Measurements from ENCODE around the gene ATXN10.
"Not testable (repeated sequence)": the region's sequence is repeated elsewhere in the genome, so short reads cannot be mapped to it uniquely, and the experiment has no call there.

ATXN10 gene, protein sequence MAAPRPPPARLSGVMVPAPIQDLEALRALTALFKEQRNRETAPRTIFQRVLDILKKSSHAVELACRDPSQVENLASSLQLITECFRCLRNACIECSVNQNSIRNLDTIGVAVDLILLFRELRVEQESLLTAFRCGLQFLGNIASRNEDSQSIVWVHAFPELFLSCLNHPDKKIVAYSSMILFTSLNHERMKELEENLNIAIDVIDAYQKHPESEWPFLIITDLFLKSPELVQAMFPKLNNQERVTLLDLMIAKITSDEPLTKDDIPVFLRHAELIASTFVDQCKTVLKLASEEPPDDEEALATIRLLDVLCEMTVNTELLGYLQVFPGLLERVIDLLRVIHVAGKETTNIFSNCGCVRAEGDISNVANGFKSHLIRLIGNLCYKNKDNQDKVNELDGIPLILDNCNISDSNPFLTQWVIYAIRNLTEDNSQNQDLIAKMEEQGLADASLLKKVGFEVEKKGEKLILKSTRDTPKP

DNA sequence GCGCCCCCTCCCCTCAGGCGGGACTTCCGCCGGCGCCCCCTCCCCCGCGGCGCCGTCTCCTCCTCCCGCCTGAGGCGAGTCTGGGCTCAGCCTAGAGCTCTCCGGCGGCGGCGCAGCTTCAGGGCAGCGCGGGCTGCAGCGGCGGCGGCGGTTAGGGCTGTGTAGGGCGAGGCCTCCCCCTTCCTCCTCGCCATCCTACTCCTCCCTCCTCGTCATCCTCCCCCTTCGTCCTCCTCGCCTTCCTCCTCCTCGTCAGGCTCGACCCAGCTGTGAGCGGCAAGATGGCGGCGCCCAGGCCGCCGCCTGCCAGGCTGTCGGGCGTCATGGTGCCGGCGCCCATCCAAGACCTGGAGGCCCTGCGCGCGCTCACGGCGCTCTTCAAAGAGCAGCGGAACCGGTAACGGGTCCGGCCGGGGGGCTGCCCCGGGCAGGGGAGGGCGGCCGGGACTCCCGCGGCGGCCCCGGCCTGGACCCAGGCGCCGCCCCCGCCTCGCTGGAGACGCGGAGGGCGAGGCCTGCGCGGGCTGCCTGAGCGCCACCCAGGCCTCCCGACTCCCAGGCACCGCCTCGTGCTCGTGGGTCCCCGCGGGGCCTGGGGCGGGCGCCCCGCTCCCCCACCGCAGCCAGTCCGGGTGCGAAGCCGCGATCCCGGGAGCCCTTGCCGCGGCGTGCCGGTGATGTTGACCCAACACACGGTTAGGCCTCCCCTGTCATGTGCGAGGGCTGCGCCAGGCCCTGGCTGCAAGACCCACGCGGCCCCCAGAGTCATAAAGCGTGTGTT lies at the start of gene ATXN10:
TSS of gene ATXN10 (plus strand) at position 52 of the 781 bp plus-strand sequence. CDS start at position 282, 230 bp downstream.
- peak; percentile 70 to 84 for DNase-seq

DNA sequence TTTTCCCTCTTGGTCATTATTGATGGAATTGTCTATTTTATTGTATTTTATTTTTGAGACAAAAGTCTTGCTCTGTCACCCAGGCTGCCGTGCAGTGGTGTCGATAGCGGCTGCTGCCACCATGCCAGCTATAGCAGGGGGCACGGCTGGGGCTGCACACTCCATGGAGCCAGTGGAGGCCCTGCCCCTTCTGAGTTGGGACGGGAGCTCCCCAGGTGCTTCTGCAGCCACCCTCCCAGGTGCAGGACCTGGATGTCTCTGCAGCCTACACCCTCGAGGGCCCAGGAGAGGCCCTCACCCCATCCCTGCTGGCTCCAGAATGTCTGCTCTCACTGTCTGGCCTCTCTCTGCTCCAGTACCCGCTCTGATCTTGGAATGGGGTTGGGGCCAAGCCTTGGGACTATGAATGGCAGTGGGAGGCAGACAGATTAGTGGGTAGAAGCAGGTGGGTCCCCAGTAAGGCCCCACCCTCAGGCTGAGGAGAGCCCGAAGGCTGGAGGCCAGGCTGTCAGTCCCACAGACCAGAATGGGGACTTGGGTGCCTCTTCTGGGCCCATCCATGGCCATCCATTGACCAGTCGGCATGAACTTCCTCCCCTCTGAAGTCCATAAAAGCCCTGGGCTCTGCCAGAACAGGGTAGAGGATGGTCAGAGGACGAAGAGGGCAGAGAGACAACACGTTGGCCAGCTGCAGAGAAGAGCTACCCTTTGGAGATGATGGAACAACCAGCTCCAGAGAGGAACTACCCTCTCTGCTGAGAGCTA lies 49.6 kb upstream of the ATXN10 start:
- DNase-seq = no peak

DNA sequence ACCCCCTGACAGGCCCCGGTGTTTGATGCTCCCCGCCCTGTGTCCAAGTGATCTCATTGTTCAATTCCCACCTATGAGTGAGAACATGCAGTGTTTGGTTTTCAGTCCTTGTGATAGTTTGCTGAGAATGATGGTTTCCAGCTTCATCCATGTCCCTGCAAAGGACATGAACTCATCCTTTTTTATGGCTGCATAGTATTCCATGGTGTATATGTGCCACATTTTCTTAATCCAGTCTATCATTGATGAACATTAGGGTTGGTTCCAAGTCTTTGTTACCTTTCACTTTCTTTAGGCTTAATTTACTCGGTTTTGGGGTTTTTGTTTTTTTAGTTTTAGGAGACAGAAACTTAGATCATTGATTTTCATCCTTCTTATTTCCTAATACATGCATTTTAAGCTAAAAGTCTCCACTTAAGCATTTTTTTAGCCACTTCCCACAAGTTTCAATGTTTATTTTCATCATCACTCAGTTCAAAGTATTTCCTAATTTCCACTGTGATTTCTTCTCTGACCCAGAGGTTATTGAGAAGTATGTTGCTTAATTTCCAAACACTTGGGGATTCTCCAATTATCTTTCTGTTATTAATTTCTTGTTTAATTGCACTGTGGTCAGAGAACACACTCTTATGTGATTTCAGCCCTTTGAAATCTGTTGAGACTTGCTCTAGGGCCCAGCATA lies 48.0 kb upstream of the ATXN10 start:
- DNase-seq = not testable (repeated sequence)

DNA sequence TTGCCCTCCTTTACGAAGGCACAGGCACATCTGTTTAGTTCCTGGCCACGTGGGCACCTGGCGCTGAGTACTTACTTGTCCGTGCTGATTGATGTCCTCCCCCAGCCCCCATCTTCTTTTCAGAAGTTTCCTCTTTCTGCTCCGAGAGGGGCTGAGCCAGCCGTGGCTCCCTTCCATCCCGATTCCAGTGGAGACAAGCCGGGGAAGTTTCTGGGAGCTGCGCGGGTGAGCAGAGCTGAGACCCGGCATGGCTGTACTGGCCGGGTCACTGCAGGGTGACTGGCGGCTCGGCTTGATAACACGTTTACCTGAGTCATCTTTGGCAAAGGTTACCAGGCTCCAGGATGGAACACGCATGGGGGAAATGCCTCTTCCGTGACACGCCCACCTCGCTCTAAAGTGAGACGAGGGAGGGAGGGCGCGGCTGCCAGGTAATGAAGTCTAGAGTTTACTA lies 45.4 kb upstream of the ATXN10 start:
- no peak for DNase-seq

DNA sequence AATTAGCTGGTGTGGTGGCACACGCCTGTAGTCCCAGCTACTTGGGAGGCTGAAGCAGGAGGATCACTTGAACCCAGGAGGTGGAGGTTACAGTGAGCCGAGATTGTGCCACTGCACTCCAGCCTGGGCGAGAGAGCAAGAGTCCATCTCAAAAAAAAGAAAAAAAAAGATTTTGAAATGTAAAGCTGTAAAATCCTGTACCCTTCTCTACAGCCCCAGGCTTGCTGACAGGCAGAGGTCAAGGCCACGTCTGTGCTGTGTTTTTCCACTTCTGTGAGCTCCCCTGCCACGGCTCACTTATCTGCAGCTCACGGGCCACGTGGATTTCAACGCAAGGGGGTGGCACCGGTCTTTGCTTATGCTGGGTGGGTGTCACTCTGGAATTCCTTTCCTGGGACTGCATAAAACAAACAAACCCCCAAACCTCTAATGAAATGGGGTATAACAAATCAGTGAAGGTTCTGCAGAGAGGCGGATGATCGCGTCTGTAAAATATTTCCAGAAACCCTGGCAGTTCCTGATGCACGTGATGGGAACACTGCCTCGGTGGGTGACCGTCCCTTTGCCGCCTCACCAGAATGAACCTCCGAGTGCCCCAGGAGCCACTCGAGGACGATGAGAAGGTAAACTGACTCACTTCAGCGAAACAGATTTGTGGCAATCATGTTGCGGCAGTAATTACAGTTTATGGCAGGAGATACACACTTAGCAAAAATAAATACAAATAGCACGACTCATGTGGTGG lies 44.0 kb upstream of the ATXN10 start:
- no peak for DNase-seq

DNA sequence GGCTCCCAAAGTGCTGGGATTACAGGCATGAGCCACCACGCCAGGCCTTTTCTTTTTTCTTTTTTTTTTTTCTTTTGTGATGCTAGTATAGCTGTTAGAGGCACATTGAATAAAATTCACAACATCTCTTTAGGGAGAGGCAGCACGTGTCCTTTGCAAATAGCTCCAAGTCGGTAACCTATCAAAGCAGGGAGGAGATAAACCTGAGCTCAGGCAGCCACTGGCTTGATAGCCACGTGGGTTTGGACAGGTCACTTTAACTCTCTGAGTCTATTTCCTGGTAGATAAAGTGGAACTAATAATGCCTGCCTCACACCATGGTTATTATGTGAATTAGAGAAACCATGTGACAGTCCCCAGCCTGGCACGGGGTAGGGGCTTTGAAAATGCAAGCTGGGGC lies 43.1 kb upstream of the ATXN10 start:
- DNase-seq = no peak

DNA sequence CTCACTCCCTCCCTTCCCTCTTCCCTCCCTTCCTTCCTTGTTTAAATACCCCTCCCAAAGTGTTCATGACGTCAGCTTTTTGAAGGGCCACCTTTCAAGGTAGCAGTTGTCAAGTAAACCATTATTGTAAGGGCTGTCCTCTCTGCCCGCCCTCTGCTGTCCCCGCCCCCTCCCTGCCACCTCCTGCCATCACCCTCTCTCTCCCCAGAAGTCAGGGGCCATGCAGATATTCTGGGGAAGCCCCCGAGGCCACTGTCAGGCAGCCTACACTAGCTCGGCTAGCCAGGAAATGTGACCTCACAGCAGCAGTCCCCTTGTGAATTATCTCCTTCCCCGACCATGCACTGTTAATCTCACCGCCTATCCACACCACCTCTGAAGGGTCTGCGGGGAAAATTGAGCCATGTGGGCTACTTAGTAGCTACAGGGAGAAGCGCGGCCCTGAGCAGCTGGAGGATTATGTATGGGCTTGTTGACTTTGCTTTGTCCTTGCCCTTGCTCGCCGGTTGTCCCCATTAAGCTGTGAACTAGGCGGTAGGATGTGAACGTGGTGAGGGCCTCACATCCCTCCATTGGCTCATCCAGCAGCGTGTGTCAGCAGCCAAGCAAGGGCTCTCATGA lies 42.1 kb upstream of the ATXN10 start:
- no peak for DNase-seq

DNA sequence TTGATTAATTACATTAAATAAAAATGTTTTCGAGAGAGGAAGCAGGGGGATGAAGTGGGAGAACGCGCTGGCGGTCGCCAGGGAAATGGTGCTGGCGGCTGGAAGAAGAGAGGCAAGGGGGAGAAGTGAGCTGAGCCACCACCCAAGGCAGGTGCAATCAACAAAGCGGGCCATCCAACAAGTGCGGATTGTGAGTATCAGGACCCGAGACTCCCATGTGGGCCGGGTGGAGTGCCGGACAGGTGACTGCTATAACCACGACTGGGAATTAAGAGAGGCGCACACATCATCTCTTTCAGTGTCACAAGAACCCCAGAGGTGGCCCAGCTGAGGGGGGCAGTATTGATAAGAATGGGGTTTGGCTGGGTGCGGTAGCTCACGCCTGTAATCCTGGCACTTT lies 41.2 kb upstream of the ATXN10 start:
- no peak for DNase-seq

DNA sequence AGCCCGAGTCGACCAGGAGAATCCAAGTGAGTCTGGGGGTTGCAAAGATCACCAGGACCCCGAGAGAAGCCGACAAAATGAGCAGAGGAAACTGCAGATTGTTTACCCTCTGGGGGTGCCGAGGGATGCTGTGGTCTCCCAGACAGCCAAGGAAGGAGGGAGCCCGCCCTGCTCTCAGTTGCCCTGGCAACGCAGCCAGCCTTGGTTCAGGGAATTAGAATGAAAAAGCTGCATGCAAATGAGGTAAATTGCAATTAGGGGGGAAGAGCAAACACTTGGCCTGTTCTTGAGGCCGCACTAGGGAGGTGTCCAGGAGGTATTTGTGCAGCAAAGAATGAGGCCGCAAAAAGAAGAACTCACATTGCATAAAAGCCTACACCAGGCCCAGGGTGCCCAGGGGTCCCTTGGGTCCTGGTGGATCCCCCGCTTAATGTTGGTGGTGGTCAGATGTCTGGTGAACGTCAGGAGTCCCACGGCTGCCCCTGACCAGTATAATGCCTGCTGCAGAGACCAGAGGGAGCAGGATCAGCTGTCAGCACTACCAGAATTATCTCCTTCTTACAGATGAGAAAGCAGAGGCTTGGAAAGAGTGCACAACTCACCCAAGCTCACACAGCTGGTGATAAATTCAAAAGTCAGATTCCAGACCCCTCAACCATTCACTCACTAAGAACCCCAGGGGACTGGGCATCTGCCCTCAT lies 40.3 kb upstream of the ATXN10 start:
- DNase-seq = peak in 1 of 2 donors; percentile 17

DNA sequence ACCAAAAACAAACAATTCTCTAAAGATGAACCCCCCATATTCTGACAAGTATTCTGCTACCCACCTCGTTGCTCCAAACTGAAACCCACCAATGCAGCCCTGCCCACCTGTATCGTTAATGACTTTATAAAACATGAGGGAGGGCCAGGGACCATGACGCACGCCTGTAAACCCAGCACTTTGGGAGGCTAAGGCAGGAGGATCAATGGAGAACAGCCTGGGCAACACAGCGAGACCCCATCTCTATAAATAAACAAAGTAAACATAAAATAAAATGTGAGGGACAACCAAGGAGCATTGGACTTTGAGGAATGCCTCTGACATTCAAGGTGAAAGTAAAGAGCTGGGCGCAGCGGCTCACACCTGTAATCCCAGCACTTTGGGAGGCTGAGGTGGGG lies 39.8 kb upstream of the ATXN10 start:
- no peak for DNase-seq

DNA sequence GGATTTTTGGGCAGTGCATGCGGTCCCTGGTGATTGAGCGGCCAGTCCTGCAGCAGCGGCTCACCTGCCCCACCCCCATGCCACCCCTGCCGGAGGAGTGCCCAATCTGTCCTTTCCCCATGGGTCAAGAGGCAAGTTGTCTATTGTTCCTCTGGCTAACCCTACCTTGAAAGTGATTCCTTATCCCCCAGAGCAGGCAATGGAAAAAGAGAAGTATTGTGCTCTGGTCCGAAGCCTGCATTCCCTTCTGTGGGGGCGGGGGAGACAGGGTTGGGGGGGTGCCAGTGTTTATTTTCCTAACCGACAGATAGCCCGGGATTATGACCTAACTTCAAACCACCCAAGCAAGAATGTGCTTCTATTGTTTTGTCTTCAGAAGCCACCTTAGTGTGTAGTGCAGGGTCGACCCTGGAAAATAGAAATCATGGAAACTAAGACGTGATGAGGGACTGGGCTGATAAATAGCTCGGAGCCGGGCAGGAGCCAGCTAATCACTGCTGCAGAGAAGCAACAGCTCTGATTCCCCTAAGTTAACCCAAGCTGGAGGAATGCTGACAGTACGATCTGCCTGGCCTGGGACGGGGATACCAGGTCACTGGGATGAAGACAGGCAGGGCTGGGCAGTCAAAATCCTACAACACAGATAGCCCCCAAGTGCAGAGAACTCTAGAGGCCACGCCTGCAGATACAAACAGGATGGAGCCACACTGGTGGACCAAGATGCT lies 38.7 kb upstream of the ATXN10 start:
- no peak for DNase-seq

DNA sequence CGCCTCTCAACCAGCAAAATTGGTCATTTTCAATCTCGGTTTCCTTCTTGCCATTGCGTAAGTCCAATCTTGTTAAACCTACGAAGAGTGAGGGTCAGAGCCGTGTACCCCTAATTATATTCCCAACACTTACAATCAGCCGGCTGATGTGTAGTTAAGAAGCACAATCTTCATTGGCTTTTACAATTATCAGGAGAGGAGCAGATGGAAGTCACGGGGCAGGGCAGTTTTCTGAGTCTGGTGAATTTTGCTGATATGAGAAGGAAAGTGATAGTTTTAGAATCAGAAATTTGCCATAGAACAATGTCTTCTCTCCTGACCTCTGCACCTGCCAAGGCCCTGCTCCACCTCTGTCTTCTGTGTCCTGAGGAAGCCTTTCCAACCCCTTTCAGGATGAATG lies 35.0 kb upstream of the ATXN10 start:
- DNase-seq = no peak

DNA sequence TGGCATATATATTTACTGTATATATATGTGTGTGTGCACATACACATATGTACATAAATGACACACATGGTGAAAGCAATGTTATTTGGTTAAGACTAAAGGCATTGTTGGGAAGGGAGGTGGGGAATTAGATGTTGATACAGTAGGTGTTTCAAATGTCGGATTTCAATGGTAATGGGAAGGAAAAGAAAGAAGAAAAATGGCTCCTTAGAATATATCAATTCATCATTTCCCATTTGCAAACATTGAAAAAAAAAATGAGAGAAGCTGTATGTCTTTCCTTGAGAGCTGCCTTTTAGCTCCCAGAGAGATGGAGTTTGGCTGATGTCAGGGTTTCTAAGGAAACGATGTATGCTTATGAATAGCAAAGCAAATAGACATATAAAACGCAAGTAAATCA lies 33.4 kb upstream of the ATXN10 start:
- DNase-seq = no peak

DNA sequence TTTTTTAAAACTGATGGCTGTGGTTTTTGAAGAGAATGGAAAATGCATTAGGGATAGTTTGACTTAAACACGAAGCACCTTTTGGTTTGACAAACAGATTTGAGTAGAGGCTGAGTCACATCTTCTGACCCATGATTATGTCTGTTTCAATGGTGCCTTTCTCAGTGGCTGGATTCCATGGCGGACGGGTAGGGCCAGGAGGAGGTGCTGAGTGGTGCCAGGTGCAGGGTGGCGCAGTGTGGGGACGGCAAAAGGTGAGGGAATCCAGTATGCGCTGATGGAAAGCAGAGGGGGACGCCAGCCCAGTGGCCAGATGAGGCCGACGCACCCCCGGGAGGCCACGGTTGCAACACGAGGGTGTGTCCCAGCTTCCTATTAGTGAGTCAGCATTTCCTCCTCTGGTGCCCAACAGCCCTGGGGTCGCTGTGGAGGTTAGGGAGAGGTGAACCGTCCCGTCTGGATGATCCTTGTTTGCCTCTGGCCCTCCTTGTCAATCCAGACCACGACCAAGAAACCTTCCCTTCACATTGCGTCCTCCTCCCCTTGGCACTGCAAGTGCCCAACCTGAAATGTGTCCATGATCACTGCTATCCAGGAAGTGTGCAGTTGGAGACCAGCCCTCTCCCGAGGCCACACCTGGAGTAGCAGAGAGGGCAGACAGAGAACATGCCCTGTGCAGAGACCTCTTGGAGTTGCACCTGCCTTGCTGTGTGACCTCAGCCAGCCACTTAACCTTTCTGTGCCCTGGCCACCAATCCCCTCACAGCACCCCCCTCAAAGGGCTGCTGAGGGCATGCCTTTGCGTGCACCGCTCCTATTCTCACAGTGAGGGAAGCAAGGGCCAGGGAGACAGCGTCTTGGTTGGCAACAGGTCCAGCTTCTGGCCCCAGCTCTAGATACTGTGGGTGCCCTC lies 32.5 kb upstream of the ATXN10 start:
- DNase-seq = no peak

DNA sequence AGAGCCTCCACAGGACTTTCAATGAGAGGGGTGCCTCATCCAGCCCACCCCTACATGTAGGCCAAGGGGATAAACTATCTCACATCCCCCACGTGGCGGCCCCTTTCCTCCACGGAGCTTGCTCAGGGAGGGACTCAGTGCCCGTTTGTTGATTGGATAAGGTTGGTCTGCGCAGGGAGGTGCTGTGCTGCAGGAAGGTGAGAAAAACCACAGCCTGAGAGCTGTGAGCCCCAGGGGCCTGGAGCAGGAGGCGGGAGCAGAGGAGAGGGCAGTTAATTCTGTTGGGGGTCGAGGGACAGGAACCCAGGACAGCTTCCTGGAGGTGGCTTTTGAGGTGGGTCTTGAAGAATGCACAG lies 31.9 kb upstream of the ATXN10 start:
- DNase-seq = no peak

DNA sequence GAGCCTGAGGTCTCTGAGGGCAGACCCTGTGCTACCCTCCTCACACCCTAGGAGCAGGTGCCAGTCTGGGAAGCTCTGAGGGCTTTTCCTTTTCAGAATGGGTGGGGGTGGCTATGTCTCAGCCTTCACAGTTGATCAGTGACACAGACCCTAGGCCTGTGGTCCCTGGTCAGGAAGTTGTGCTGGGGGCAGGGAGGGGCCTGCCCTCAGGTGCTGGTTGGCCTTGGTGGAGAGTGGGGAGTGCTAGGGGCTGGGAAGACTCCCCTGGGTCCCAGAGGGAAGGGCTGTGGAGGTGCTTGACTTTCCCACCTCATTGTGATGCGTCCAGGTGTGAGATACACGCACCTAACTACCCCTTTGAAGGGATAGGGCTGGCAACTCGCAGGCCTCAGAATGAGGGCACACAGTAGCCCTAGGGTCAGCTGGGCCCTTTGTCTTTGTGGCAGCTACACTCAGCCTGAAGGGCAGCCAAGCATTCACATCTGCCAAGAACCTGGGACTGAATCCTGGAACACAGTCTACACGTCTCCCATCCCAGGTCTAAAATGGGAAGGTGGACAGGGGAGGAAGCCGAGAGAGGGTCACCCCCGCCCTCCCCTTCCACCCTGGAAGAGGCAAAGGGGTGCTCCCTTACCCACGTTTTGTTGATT lies 31.2 kb upstream of the ATXN10 start:
- no peak for DNase-seq

DNA sequence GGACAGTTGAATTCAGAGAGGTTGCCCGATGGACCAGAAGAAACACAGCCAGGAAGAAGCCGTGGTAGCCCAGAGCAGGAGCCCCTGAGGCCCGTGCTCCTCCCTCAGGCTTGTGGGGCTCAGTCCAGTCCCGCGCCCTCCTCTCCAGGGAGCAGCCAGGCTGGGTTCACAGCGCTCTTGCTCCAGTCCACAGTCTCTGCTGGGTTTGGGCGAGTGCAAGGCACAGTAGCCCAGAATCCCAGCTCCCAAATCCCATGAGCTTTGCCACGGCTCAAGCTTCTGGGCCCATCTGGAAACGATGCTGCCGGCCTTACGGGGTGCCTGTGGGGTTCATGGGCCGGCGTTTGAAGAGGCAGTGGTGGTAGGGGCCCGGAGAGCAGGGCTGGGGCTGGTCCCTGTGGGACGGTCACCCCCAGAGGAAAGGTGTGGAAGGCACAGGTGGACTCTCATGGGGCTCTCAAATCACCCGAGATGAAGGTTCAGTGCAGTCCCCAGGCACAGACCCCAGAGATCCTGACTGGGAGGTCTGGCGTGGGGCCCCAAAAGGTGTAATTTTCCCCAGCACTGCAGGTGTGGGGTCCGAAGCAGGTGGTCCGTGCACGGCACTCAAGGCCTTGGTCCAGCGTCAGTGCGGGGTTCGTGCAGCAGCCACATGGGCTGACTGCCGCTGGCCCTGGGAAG lies 30.6 kb upstream of the ATXN10 start:
- DNase-seq = no peak

DNA sequence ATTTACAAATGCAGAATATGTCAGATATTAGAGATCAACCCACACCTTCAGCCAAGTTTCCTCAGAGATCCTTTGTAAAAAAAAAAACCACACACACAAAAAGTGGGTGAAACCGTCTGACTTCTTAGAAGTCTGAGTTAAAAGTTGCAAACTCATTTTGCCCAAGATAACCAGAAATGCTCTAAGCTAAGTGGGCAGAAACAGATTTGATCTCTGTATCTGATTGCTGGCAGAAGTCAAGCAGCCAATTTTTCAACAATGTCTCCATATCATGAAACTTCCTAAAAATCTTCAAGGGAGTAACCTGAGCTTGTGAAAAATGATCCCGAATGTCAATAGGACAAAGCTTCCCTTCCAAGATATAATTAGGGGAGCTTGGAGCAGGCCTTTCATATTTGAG lies 28.6 kb upstream of the ATXN10 start:
- DNase-seq = no peak

Measured in hippocampal formation (tissue), 2 donors.